AG10803 (cell line): ENCODE measurements around the gene SESN3.
"Not testable (repeated sequence)": the region's sequence is repeated elsewhere in the genome, so short reads cannot be mapped to it uniquely, and the experiment has no call there.

Experiments used
- DNase-seq: peaks from one replicate; pipeline ENCODE4 v3.0.0; 2010; ENCODE audit warnings: low read depth
- H3K4me3 ChIP-seq: 2 replicates; pipeline ENCODE4 v1.5.1; 2011; ENCODE audit warnings: mild to moderate bottlenecking, low read length, control low read depth
- CTCF ChIP-seq: conservative IDR thresholded peaks from 2 replicates; pipeline ENCODE4 v1.5.1; 2011; ENCODE audit warnings: mild to moderate bottlenecking, low read length, control low read depth, inconsistent platforms

The SESN3 gene

GRCh38 chr11:95231127-95231880 is at the start of gene SESN3:
SESN3 (minus strand) TSS chr11:95231202; CDS start chr11:95230860, 342 bp downstream.
- peak; percentile 34 for TF ChIP-seq CTCF
- peak; percentile 100 for DNase-seq
- peak within 1 kb of the TSS; percentile 72 for H3K4me3 ChIP-seq

- no peak overlapping the region for H3K4me3 ChIP-seq
- no peak for TF ChIP-seq CTCF
- DNase-seq: no peak
Measured at GRCh38 chr11:95279921-95280868, 49.2 kb upstream of the SESN3 start.

GRCh38 chr11:95277868-95278267 is 46.9 kb upstream of the SESN3 start:
- DNase-seq: no peak
- TF ChIP-seq CTCF: no peak
- no peak overlapping the region for H3K4me3 ChIP-seq

- TF ChIP-seq CTCF: no peak
- no peak overlapping the region for H3K4me3 ChIP-seq
- DNase-seq: no peak
Measured at GRCh38 chr11:95276139-95276538, 45.1 kb upstream of the SESN3 start.

- DNase-seq, H3K4me3 ChIP-seq: not testable (repeated sequence)
Measured at GRCh38 chr11:95273618-95274017, 42.6 kb upstream of the SESN3 start.

- TF ChIP-seq CTCF: no peak
- no peak overlapping the region for H3K4me3 ChIP-seq
- no peak for DNase-seq
Measured at GRCh38 chr11:95269036-95269819, 38.2 kb upstream of the SESN3 start.

GRCh38 chr11:95268391-95268790 is 37.4 kb upstream of the SESN3 start:
- no peak for DNase-seq

More at GRCh38 chr11:95268391-95268790, 37.4 kb upstream of the SESN3 start:
- no peak for TF ChIP-seq CTCF
- no peak overlapping the region for H3K4me3 ChIP-seq
